ENCODE measurements around the gene LRRN3.

DNA sequence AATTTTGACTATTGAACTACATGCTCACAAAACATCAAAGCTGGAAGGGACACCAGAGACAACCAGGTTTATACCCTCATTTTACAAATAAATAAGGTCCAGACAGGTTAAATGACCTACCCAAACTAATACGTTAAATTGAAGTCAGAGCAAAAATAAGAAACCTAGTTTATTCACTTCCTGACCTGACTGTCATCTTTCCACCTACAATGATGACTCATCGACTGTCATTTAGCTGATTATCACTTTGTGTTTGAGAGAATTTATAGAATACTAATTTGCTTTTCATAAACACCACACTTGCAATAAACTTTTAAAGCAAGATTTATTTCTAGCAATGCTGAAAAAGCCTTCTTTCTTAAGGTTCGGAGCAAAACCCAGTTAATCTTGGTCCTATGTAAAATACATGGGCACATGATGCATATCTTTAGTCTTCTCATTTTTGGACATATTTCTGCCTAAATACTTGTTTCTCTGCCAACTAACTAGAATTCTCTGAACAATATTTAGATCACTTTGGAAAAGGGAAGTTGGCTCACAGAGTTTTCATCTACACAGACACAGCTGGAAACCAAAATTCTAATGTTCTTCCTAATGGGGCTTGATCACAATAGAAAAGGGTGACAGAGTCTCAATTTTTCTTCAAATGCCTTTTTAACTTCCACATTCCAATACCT, 16.7 kb upstream of the LRRN3 start:
- TF ChIP-seq ZC3H10 (CRISPR knock-in tag; IDR thresholded peaks at IDR 0.05), result no peak
- TF ChIP-seq TOX (CRISPR knock-in tag; IDR thresholded peaks at IDR 0.05; ENCODE audit: borderline replicate concordance), result no peak
- no peak for TF ChIP-seq ZFP3 (CRISPR knock-in tag; IDR thresholded peaks at IDR 0.05)
- no peak for TF ChIP-seq ESRRG (CRISPR knock-in tag; IDR thresholded peaks at IDR 0.05)
- no peak for TF ChIP-seq ARNTL (CRISPR knock-in tag; IDR thresholded peaks at IDR 0.05; ENCODE audit: borderline replicate concordance, low read depth)
- no peak for TF ChIP-seq RARB (CRISPR knock-in tag; IDR thresholded peaks at IDR 0.05)
- no peak for TF ChIP-seq CSDC2 (CRISPR knock-in tag; IDR thresholded peaks at IDR 0.05)
- TF ChIP-seq PPARA (CRISPR knock-in tag; IDR thresholded peaks at IDR 0.05; ENCODE audit: borderline replicate concordance), result no peak
- no peak for TF ChIP-seq TCF4 (CRISPR knock-in tag; IDR thresholded peaks at IDR 0.05; ENCODE audit: borderline replicate concordance)
- TF ChIP-seq ZNF565 (CRISPR knock-in tag; conservative IDR thresholded peaks at IDR 0.05; ENCODE audit: low read depth), result no peak
- TF ChIP-seq BACH2 (CRISPR knock-in tag; IDR thresholded peaks at IDR 0.05; ENCODE audit: borderline replicate concordance), result no peak
- TF ChIP-seq OSR1 (CRISPR knock-in tag; IDR thresholded peaks at IDR 0.05), result no peak

Data from SK-N-SH treated with all-trans-retinoic acid at 6 μM for 48 hours (cell line).